OCI-LY7 (cell line): Measurements from ENCODE around the gene CHRDL1. TPM values are rescaled to one million over a fixed set of nuclear protein-coding genes. Genes with fewer than 3 reads are reported as not detected.

Experiments
- BruUV-seq: library from RNA; stranded (reverse); fragments of 400-500 nt; replicated peaks from 2 replicates; lab custom pipeline; 2021; lab: Mats Ljungman, UMichigan
- CTCF ChIA-PET: fragments of 300-600 bp; sonication (Branson Sonifier 250); formaldehyde crosslinking; loops from one replicate; lab custom pipeline; 2022; ENCODE audit warnings: antibody characterized with exemption; ENCODE audit not compliant: unreplicated experiment; lab: Charles Lee
- POLR2A ChIA-PET: fragments of 300-600 bp; sonication (Branson Sonifier 250); formaldehyde crosslinking; loops from one replicate; lab custom pipeline; 2022; ENCODE audit warnings: antibody characterized with exemption; lab: Charles Lee
- DNase-seq: peaks from one replicate; pipeline ENCODE4 v3.0.0-alpha.2; 2015; ENCODE audit warnings: low spot score
- H2AFZ ChIP-seq: fragments of 200-600 bp; sonication (generic), shearing (Covaris generic); 2 replicates; pipeline ENCODE4 v1.6.1; 2014; ENCODE audit warnings: mild to moderate bottlenecking, antibody characterized with exemption, low read length, moderate library complexity
- H3K27ac ChIP-seq: fragments of 200-600 bp; sonication (generic); 2 replicates; pipeline ENCODE4 v1.5.1; 2014; ENCODE audit warnings: mixed run types, low read depth, mild to moderate bottlenecking, moderate library complexity, low read length, inconsistent platforms; ENCODE audit not compliant: poor library complexity, severe bottlenecking
- H3K36me3 ChIP-seq: fragments of 200-600 bp; sonication (generic); 2 replicates; pipeline ENCODE4 v1.6.1; 2014; ENCODE audit warnings: mild to moderate bottlenecking, antibody characterized with exemption, low read length, moderate library complexity, mixed read lengths; ENCODE audit not compliant: insufficient read depth
- H3K4me1 ChIP-seq: fragments of 200-600 bp; sonication (generic); 2 replicates; pipeline ENCODE4 v1.5.1; 2014; ENCODE audit warnings: mild to moderate bottlenecking, low read length; ENCODE audit not compliant: insufficient read depth, poor library complexity, severe bottlenecking
- H3K4me2 ChIP-seq: fragments of 200-600 bp; sonication (generic); 2 replicates; pipeline ENCODE4 v1.6.1; 2014; ENCODE audit warnings: mild to moderate bottlenecking, low read length
- H3K4me3 ChIP-seq: fragments of 200-600 bp; sonication (generic); 2 replicates; pipeline ENCODE4 v1.5.1; 2014; ENCODE audit warnings: mild to moderate bottlenecking, low read depth, low read length; ENCODE audit not compliant: poor library complexity, severe bottlenecking
- H3K79me2 ChIP-seq: fragments of 200-600 bp; sonication (generic); 2 replicates; pipeline ENCODE4 v1.6.1; 2016; ENCODE audit warnings: low read depth, mild to moderate bottlenecking, low read length, moderate library complexity, mixed read lengths; ENCODE audit not compliant: insufficient read depth
- H3K9me2 ChIP-seq: fragments of 200-600 bp; sonication (generic); 2 replicates; pipeline ENCODE4 v1.6.1; 2016; ENCODE audit warnings: mild to moderate bottlenecking, low read length, mixed read lengths; ENCODE audit not compliant: insufficient read depth
- H3K9me3 ChIP-seq: fragments of 200-600 bp; sonication (generic); 2 replicates; pipeline ENCODE4 v1.6.1; 2014; ENCODE audit warnings: mild to moderate bottlenecking, mixed run types, low read length, mixed read lengths
- H4K20me1 ChIP-seq: fragments of 200-600 bp; sonication (generic); 2 replicates; pipeline ENCODE4 v1.6.1; 2014; ENCODE audit warnings: mild to moderate bottlenecking, antibody characterized with exemption, low read length, moderate library complexity, mixed read lengths; ENCODE audit not compliant: insufficient read depth
- EZH2phosphoT487 ChIP-seq: fragments of 200-600 bp; sonication (generic); IDR thresholded peaks from 2 replicates; pipeline ENCODE4 v1.6.1; 2018; ENCODE audit warnings: low read depth, borderline replicate concordance, mild to moderate bottlenecking, mixed run types, antibody characterized with exemption, low read length, moderate library complexity, mixed read lengths
- intact Hi-C: fragments of 100-400 bp; cut with micrococcal nuclease; formaldehyde crosslinking; loops from one replicate; pipeline ENCODE4 v1.10.0; 2022; ENCODE audit not compliant: unreplicated experiment
- total RNA-seq, 2 experiments: library from RNA; depleted of rRNA in 1 of 2; stranded (reverse); fragments of >200 nt in 1 of 2; shearing (Covaris generic) in 1 of 2; gene quantifications; 2 replicates each; pipeline ENCODE4 v1.2.3, GENCODE V29; 2014 to 2022
- TF ChIP-seq, protein P1 (sequence below): fragments of 200-600 bp; sonication (generic); conservative IDR thresholded peaks from 2 replicates; pipeline ENCODE4 v1.5.1; 2014; ENCODE audit warnings: mild to moderate bottlenecking, antibody characterized with exemption, low read length, moderate library complexity, mixed read lengths

Gene CHRDL1
- total RNA-seq, 2 experiments from 2014 or later, result not detected

DNA sequence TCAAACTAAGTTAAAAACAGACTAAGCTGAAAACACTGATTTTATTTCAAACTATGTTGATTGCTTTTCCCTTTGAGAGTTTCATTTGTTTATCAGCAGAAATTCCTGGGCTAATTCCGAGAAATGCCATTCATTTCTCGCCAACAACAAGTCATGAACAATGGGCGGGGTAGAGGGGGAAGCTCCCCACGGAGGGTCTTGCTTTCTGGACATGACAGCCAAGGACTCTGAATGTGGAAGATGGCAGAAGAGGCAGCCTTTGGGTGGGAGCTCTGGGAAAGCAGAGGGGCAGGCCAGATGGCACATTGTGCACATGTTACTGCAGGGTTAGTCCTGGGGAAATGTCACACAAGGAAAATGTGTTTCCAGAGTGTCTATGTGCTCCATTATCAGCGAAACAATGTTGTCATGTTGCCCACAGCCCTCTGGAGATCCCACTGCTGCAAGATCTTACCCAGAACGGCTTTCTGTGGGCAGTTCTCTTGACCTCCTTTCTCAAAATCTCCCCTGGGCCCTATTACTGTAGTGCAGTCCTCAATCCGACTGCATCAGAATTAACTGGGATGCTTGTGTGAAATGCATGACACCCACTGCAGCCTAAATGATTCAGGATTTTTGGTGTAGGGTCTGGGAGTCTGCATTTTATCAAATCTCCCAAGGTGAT is 45.0 kb downstream of the CHRDL1 start:
- TF ChIP-seq, protein P1, sequence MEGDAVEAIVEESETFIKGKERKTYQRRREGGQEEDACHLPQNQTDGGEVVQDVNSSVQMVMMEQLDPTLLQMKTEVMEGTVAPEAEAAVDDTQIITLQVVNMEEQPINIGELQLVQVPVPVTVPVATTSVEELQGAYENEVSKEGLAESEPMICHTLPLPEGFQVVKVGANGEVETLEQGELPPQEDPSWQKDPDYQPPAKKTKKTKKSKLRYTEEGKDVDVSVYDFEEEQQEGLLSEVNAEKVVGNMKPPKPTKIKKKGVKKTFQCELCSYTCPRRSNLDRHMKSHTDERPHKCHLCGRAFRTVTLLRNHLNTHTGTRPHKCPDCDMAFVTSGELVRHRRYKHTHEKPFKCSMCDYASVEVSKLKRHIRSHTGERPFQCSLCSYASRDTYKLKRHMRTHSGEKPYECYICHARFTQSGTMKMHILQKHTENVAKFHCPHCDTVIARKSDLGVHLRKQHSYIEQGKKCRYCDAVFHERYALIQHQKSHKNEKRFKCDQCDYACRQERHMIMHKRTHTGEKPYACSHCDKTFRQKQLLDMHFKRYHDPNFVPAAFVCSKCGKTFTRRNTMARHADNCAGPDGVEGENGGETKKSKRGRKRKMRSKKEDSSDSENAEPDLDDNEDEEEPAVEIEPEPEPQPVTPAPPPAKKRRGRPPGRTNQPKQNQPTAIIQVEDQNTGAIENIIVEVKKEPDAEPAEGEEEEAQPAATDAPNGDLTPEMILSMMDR, result no peak
- TF ChIP-seq EZH2phosphoT487, result no peak
- CTCF ChIA-PET, result no interaction called here
- no peak for DNase-seq
- POLR2A ChIA-PET, result no interaction called here
- H3K9me2 ChIP-seq, result no peaks in the 10 kb centered on the region
- no TSS peak for BruUV-seq
- H3K36me3 ChIP-seq, result no peaks in the 10 kb centered on the region
- H3K4me2 ChIP-seq, result no peak overlapping the region
- H4K20me1 ChIP-seq, result no peaks in the 10 kb centered on the region
- intact Hi-C loops, result no loop called here
- H2AFZ ChIP-seq, result no peak overlapping the region
- no peaks in the 10 kb centered on the region for H3K9me3 ChIP-seq
- H3K79me2 ChIP-seq, result no peaks in the 10 kb centered on the region
- no peak overlapping the region for H3K4me3 ChIP-seq
- H3K4me1 ChIP-seq, result no peaks in the 10 kb centered on the region
- no peak overlapping the region for H3K27ac ChIP-seq

DNA sequence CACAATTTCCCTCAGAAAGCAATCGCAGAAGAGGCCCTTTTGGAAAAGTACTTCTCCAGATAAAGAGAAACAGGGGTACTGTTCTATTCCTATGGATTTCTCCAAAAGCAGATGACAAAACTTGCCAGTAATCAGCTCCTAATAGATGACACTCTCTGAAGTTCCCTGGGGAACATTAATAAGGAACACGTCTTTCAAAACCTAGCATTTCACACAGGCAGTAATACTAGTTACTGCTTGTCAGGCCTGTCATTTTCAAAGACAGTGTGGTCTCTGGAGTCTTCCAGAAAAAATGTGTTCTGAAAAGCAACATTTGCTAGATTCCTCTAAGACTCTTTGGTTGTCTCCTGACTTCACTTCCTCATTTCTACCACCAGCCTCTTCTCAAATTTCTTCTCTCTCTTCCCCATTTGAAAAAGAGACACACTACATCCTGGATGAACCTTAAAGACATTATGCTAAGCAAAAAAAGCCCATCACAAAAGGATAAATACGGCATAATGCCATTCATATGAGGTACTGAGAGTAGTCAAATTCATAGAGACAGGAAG is 47.3 kb downstream of the CHRDL1 start:
- no peak overlapping the region for H3K27ac ChIP-seq
- no peaks in the 10 kb centered on the region for H3K36me3 ChIP-seq
- no TSS peak for BruUV-seq
- H3K9me2 ChIP-seq, result no peaks in the 10 kb centered on the region
- POLR2A ChIA-PET, result no interaction called here
- CTCF ChIA-PET, result no interaction called here
- no peak overlapping the region for H3K4me3 ChIP-seq
- TF ChIP-seq EZH2phosphoT487, result no peak
- TF ChIP-seq, protein P1, result no peak
- no peaks in the 10 kb centered on the region for H3K79me2 ChIP-seq
- no peaks in the 10 kb centered on the region for H4K20me1 ChIP-seq
- H3K4me1 ChIP-seq, result no peaks in the 10 kb centered on the region
- no peaks in the 10 kb centered on the region for H3K9me3 ChIP-seq
- intact Hi-C loops, result no loop called here
- DNase-seq, result no peak
- no peak overlapping the region for H2AFZ ChIP-seq
- H3K4me2 ChIP-seq, result no peak overlapping the region

DNA sequence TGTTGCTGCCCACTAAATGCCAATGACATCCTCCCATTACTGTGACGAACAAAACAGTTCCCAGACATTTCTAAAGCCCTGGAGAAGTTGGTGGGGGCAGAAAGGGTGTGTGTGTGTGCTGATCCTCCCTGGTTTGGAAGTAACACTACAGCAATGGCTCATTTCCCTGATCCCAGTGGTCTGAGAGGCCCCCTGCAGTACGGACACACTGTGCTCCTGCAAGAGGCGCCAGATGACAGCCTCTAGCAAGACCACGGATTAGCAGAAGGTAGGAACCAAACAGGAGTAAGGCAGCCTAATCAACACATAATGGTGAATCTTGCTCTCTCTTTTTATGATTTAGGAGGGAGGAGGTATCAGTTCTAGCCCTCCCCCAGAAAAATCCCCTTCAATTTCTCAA is 49.6 kb downstream of the CHRDL1 start:
- no peak overlapping the region for H2AFZ ChIP-seq
- intact Hi-C loops, result no loop called here
- H3K36me3 ChIP-seq, result no peaks in the 10 kb centered on the region
- H3K9me2 ChIP-seq, result no peaks in the 10 kb centered on the region
- no peak overlapping the region for H3K27ac ChIP-seq
- no peaks in the 10 kb centered on the region for H4K20me1 ChIP-seq
- H3K79me2 ChIP-seq, result no peaks in the 10 kb centered on the region
- no peaks in the 10 kb centered on the region for H3K9me3 ChIP-seq
- ChIA-PET POLR2A (no interaction called here), CTCF (no interaction called here)
- no peaks in the 10 kb centered on the region for H3K4me1 ChIP-seq
- no TSS peak for BruUV-seq
- DNase-seq, result no peak
- TF ChIP-seq, protein P1, result no peak
- TF ChIP-seq EZH2phosphoT487, result no peak
- H3K4me2 ChIP-seq, result no peak overlapping the region
- H3K4me3 ChIP-seq, result no peak overlapping the region
